K562 (cell line): ENCODE measurements around the gene FGD1. TPM values are rescaled to one million over a fixed set of nuclear protein-coding genes. Genes with fewer than 3 reads are reported as not detected.
"Not testable (repeated sequence)": the region's sequence is repeated elsewhere in the genome, so short reads cannot be mapped to it uniquely, and the experiment has no call there.

Experiments used
- ATAC-seq: fragments of 200-7000 bp; cut with Tn5 transposase; 3 replicates; pipeline ENCODE4 v1.9.1; 2020; ENCODE audit warnings: moderate library complexity
- BruUV-seq: library from RNA; stranded (reverse); fragments of 400-500 nt; replicated peaks from 2 replicates; lab custom pipeline; 2021; lab: Mats Ljungman, UMichigan
- CTCF ChIA-PET: fragments of 300-600 bp; formaldehyde crosslinking; extraction: SDS; loops from one replicate; lab custom pipeline; 2021; ENCODE audit warnings: low intra/inter-chr PET ratio; lab: Yijun Ruan, JAX
- POLR2A ChIA-PET: fragments of 300-600, 350-650 bp; sonication (Branson Sonifier 250); formaldehyde crosslinking; extraction: SDS; loops from one replicate; lab custom pipeline; 2021; ENCODE audit warnings: antibody characterized with exemption, inconsistent platforms; lab: Yijun Ruan, JAX
- DNase-seq, 4 experiments: peaks; one replicate each; pipeline versions ENCODE4 v3.0.0 to v3.0.0-alpha.2; 2011 to 2018; ENCODE audit warnings: low spot score in 3 of 4, mixed read lengths in 3 of 4; ENCODE audit errors: extremely low read depth in 1 of 4
- FAIRE-seq: peaks from 2 replicates; lab custom pipeline; 2011; peaks lifted over from hg19 to GRCh38; lab: Jason Lieb, UNC
- H2AFZ ChIP-seq: 2 replicates; pipeline ENCODE4 v1.6.0; 2011; ENCODE audit warnings: low read depth, low read length, control low read depth, inconsistent platforms
- H3K27ac ChIP-seq: fragments of 200-600 bp; 3 replicates; pipeline ENCODE4 v1.8.0; 2011; ENCODE audit warnings: low read depth, mild to moderate bottlenecking, control low read depth, inconsistent platforms, low read length, moderate library complexity, mixed read lengths; ENCODE audit errors: extremely low read depth
- H3K27me3 ChIP-seq, 2 experiments: fragments of 300-600 bp in 1 of 2; 2 replicates in 1 of 2; 3 replicates in 1 of 2; pipeline versions ENCODE4 v1.6.0 to v1.8.0; 2011; ENCODE audit warnings: inconsistent platforms in 2 of 2, low read length in 2 of 2, mild to moderate bottlenecking in 1 of 2, mixed read lengths in 1 of 2, moderate library complexity in 1 of 2; ENCODE audit not compliant: control insufficient read depth in 2 of 2, insufficient read depth in 2 of 2
- H3K36me3 ChIP-seq: fragments of 300-600 bp; 3 replicates; pipeline ENCODE4 v1.8.0; 2011; ENCODE audit warnings: mild to moderate bottlenecking, low read length, inconsistent platforms; ENCODE audit not compliant: control insufficient read depth, insufficient read depth
- H3K4me1 ChIP-seq, 2 experiments: fragments of 200-600 bp in 1 of 2; replicated peaks in 1 of 2; 2 replicates in 1 of 2; 3 replicates in 1 of 2; pipeline versions ENCODE4 v1.5.1 to v1.8.0; 2011; ENCODE audit warnings: inconsistent platforms in 2 of 2, low read length in 2 of 2, mild to moderate bottlenecking in 1 of 2, mixed read lengths in 1 of 2, moderate library complexity in 1 of 2; ENCODE audit not compliant: control insufficient read depth in 2 of 2, insufficient read depth in 2 of 2
- H3K4me2 ChIP-seq: 2 replicates; pipeline ENCODE4 v1.6.1; 2011; ENCODE audit warnings: low read length, control low read depth, inconsistent platforms, mixed read lengths; ENCODE audit not compliant: insufficient read depth
- H3K4me3 ChIP-seq: fragments of 200-600 bp; sonication (generic), shearing (Covaris generic); 2 replicates; pipeline ENCODE4 v1.5.1; 2016; ENCODE audit warnings: control low read depth, inconsistent platforms
- H3K79me2 ChIP-seq: fragments of 200-600 bp; 3 replicates; pipeline ENCODE4 v1.8.0; 2011; ENCODE audit warnings: low read length, inconsistent platforms; ENCODE audit not compliant: control insufficient read depth, insufficient read depth
- H3K9ac ChIP-seq, 2 experiments: 2 replicates each; pipeline versions ENCODE4 v1.6.0 to v1.6.1; 2011; ENCODE audit warnings: low read depth in 2 of 2, low read length in 2 of 2, control low read depth in 1 of 2, inconsistent platforms in 1 of 2, mild to moderate bottlenecking in 1 of 2, mixed read lengths in 1 of 2; ENCODE audit not compliant: insufficient read depth in 1 of 2
- H3K9me1 ChIP-seq: one replicate; pipeline ENCODE4 v1.6.0; 2011; ENCODE audit warnings: inconsistent platforms, mild to moderate bottlenecking, low read length, moderate library complexity; ENCODE audit not compliant: control insufficient read depth, insufficient read depth
- H3K9me3 ChIP-seq: replicated peaks from 2 replicates; pipeline ENCODE4 v1.5.1; 2011; ENCODE audit warnings: low read depth, low read length, inconsistent platforms; ENCODE audit not compliant: control insufficient read depth, insufficient read depth
- H4K20me1 ChIP-seq: replicated peaks from 2 replicates; pipeline ENCODE4 v1.6.1; 2011; ENCODE audit warnings: low read length, inconsistent platforms, mixed read lengths; ENCODE audit not compliant: control insufficient read depth, insufficient read depth
- CC2D1A ChIP-seq: fragments of 450-650 bp; IDR thresholded peaks from 2 replicates; pipeline ENCODE4 v1.6.1; 2017; ENCODE audit warnings: mild to moderate bottlenecking
- MYC ChIP-seq, 2 experiments: fragments of 250-450 bp in 1 of 2; sonication (Bioruptor Pico) in 1 of 2; IDR thresholded peaks; 2 replicates each; pipeline versions ENCODE4 v1.5.1 to v1.6.1; 2012 to 2021; ENCODE audit warnings: low read depth in 2 of 2, borderline replicate concordance in 1 of 2, improper control_type of control experiment in 1 of 2, low read length in 1 of 2, mild to moderate bottlenecking in 1 of 2, moderate library complexity in 1 of 2
- PHF21A ChIP-seq: fragments of 450-650 bp; IDR thresholded peaks from 2 replicates; pipeline ENCODE4 v1.6.1; 2017; ENCODE audit warnings: low read depth, borderline replicate concordance
- POLR2G ChIP-seq: fragments of 200-400 bp; formaldehyde crosslinking; IDR thresholded peaks from 2 replicates; pipeline ENCODE4 v1.6.1; 2017; ENCODE audit warnings: low read depth, mild to moderate bottlenecking, antibody characterized with exemption, low read length, moderate library complexity
- ZNF146 ChIP-seq: IDR thresholded peaks from one replicate; pipeline ENCODE4 v1.6.1; 2018; ENCODE audit warnings: missing compliant biosample characterization; ENCODE audit not compliant: unreplicated experiment
- WGBS: fragments of 100-300 bp; shearing (Covaris generic); methylation state at CpG from one replicate; pipeline ENCODE4 v1.1.6; 2016; ENCODE audit warnings: low coverage, mixed read lengths; ENCODE audit not compliant: insufficient coverage; ENCODE audit errors: missing lambda C conversion rate; 5-methylcytosine and 5-hydroxymethylcytosine counted together
- in situ Hi-C: fragments of 300-500 bp; cut with MboI; formaldehyde crosslinking; loops from 4 replicates; pipeline ENCODE4 v1.15.0; 2018; ENCODE audit warnings: inconsistent platforms, mixed read lengths
- intact Hi-C: fragments of 100-400 bp; cut with micrococcal nuclease; formaldehyde crosslinking; loops from 2 replicates; pipeline ENCODE4 v1.14.2; 2022
- polyA plus RNA-seq, 8 experiments: library from polyadenylated mRNA; depleted of rRNA in 4 of 8; stranded (reverse) in 5 of 8; unstranded in 3 of 8; fragments of >200 nt; fragmentation: Nextera tagmentation in 2 of 8; fragmentation: Illumina TruSeq in 1 of 8; extraction: Ambion mirVana in 2 of 8; extraction: Trizol in 1 of 8; gene quantifications; 2 replicates each; pipeline versions ENCODE4 v1.2.1 to v1.2.3, GENCODE V29; 2011 to 2014; ENCODE audit warnings: inconsistent platforms in 1 of 8, missing spikeins in 1 of 8
- total RNA-seq, 7 experiments: library from RNA; depleted of rRNA in 6 of 7; stranded (reverse); fragments of >200 nt in 6 of 7; fragmentation: Illumina TruSeq in 2 of 7; extraction: Trizol in 2 of 7; gene quantifications; 2 replicates each; pipeline versions ENCODE4 v1.2.1 to v1.2.3, GENCODE V29; 2011 to 2021; ENCODE audit warnings: low replicate concordance in 1 of 7
- TF ChIP-seq, protein P1 (sequence below): sonication (generic); formaldehyde crosslinking; IDR thresholded peaks from 2 replicates; pipeline ENCODE4 v1.4.0; 2020; ENCODE audit warnings: mild to moderate bottlenecking, missing genetic modification reagents

Gene FGD1
- total and polyA plus RNA-seq, 9 of the 15 experiments (the other 6 are each of a cell fraction or from before 2014, with no cell fraction given) = 0.01 to 0.09 (median 0.04) TPM; not detected in 2

DNA sequence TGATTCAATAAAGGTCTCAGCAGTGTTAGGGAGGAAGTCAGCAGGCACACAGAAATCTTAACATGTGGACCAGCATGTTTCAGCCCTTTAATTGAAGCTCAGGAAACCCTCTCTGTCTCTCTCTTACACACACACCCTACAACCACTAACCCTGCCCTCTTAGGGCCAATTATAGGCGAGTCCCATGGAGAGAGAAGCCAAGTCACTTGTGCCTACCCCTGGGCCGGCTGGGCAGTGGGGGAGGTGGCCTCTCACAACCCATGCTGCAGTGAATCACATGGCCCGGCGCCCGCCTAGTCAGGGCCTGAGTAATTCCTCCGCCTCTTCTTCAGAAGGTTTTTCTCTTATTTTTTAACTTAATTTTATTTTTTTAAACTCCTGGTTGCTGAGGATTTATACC lies 3.7 kb downstream of the FGD1 start (continued):
- TF ChIP-seq CC2D1A = no peak

DNA sequence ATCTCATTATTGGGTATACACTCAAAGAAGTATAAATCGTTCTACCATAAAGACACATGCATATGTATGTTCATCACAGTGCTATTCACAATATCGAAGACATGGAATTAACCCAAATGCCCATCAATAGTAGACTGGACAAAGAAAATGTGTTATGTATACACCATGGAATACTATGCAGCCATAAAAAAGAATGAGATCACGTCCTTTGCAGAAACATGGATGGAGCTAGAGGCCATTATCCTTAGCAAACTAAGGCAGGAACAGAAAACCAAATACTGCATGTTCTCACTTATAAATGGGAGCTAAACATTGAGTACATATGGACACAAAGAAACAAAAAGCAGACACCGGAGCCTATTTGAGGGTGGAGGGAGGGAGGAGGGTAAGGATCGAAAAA lies 6.2 kb downstream of the FGD1 start:
- peak; percentile 59 for TF ChIP-seq ZNF146 (CRISPR knock-in tag)
- H3K27ac ChIP-seq, H3K9ac ChIP-seq, H3K4me3 ChIP-seq, in situ Hi-C loops, H3K4me2 ChIP-seq, H2AFZ ChIP-seq, intact Hi-C loops, POLR2A ChIA-PET, H4K20me1 ChIP-seq, H3K4me1 ChIP-seq, CTCF ChIA-PET, H3K79me2 ChIP-seq, H3K36me3 ChIP-seq, H3K27me3 ChIP-seq, H3K9me1 ChIP-seq, H3K9me3 ChIP-seq, FAIRE-seq, DNase-seq, BruUV-seq, ATAC-seq: not testable (repeated sequence)
- 3% methylated on average over 3 of the region's 5 CpGs for WGBS

DNA sequence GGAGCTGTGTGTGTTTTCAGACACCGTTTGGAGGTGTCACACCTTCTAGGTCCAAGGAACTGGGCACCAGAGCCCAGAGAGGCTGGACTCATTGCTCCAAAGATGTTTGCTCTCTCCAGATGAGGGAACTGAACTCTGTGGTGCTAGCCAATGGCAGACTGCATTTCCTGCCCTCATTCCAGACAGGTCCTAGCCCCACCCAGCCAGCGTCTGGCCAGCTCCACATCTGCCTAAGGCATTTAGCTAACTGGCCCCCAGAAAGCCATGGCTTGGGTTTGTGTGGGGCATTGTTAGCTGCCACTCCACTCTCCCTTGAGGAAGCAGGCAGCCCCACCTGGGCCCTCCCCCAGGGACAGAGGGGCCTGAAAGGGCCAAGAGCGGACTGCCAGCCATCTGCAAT lies 11.4 kb downstream of the FGD1 start:
- in situ Hi-C loops = no loop called here
- 4% methylated on average over 3 of the region's 3 CpGs for WGBS

More for the DNA sequence above, 11.4 kb downstream of the FGD1 start:
- FAIRE-seq (no peak), DNase-seq (no peak), ATAC-seq (no peak)
- BruUV-seq = no TSS peak
- Histone ChIP-seq H3K4me1 (peaks cover 0 to 3% of the 10 kb centered on the region in 2 experiments; a peak in 2 of 5 replicates), H2AFZ (no peak overlapping the region), H3K9ac (no peak overlapping the region), H3K36me3 (no peaks in the 10 kb centered on the region), H3K27ac (no peak overlapping the region), H3K4me3 (no peak overlapping the region), H3K79me2 (no peaks in the 10 kb centered on the region), H4K20me1 (no peaks in the 10 kb centered on the region), H3K9me1 (no peaks in the 10 kb centered on the region), H3K4me2 (no peak overlapping the region), H3K27me3 (no peaks in the 10 kb centered on the region), H3K9me3 (no peaks in the 10 kb centered on the region)
- intact Hi-C loops = no loop called here
- TF ChIP-seq, protein P1, sequence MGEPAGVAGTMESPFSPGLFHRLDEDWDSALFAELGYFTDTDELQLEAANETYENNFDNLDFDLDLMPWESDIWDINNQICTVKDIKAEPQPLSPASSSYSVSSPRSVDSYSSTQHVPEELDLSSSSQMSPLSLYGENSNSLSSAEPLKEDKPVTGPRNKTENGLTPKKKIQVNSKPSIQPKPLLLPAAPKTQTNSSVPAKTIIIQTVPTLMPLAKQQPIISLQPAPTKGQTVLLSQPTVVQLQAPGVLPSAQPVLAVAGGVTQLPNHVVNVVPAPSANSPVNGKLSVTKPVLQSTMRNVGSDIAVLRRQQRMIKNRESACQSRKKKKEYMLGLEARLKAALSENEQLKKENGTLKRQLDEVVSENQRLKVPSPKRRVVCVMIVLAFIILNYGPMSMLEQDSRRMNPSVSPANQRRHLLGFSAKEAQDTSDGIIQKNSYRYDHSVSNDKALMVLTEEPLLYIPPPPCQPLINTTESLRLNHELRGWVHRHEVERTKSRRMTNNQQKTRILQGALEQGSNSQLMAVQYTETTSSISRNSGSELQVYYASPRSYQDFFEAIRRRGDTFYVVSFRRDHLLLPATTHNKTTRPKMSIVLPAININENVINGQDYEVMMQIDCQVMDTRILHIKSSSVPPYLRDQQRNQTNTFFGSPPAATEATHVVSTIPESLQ (CRISPR knock-in tag) = no peak
- no peak for TF ChIP-seq PHF21A
- TF ChIP-seq POLR2G = no peak
- no peak for TF ChIP-seq MYC (IDR thresholded peaks at IDR 0.05; ENCODE audit: low read depth, low read length)
- no peak for TF ChIP-seq MYC (CRISPR knock-in tag; IDR thresholded peaks at IDR 0.05; ENCODE audit: borderline replicate concordance, low read depth)
- POLR2A ChIA-PET = no interaction called here
- CTCF ChIA-PET = no interaction called here
